ENCODE measurements around the gene BANK1.

The BANK1 gene

DNA sequence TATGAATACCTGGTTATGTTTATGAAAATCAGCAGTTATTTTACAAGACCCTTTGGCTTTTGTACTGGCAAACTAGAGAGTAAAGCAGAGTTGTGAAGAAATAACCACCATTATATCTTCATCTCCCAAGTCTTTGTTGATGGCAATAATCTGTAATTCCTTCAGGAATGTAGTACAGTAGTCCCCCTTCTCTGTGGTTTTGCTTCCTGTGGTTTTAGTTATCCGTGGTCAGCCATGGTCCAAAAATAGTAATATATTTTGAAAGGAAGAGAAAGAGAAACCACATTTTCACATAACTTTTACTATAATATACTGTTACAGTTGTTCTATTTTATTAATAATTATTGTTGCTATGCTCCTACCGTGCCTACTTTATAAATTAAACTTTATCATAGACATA lies 27.8 kb downstream of the BANK1 start:
- in situ Hi-C loops (cut with MboI; ENCODE audit: low sequenced_read_pairs), result no loop called here

DNA sequence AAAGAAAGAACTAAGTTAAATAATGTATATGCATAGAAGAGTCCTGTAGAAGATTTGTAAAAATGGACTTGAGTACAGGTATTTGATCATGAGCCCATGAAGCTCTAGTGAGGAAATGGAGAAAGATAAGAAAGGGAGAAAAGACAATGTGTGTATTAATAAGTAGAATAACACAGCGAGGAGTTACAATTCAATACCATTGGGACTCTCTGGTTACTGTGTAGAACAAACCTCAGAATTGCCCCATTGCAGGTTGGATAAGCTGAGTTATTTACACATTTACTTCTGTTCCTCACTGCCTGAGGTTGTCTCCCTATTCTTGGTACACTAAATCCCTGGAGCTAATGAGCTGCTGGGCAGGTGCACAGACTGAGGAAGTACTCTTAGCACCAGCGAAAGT lies 33.3 kb downstream of the BANK1 start:
- in situ Hi-C loops (cut with MboI; ENCODE audit: low sequenced_read_pairs), result no loop called here

DNA sequence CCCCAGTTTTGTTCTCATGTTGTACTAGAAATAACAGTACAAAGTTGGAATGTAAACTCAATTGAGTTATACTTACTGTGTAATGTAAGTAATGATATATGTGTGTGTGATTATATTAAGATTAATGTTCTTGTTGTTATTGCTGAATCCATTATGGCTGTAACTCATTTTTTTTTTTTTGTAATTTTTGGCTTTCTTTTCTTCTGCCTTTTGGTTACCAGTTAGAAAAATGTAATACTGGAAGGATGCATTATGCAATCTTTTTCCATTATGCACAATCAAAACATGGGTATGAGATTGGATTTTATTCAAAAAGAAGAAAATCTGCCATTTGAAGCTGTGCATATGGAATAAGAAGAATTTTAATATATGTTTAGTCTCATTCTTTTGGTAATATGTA lies 34.0 kb downstream of the BANK1 start:
- in situ Hi-C loops (cut with MboI; ENCODE audit: low sequenced_read_pairs), result no loop called here

DNA sequence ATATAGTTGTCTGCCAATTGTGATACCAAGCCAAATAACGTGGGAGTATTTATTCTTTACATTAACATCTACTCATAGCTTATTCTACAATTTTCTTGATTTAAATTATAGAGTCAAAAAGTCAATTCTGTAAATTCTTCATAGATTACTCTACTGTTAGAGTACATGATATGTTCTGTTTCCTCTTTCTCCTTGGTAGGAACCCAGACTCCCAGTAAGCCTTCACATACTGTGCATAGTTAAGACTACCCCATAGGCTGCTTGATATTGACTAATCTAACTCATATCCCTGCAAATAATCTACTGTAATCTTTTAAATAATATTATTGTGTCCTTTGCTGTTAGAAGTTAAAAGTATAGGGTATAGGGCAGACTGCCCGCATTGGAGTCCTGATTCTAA lies 35.4 kb downstream of the BANK1 start:
- in situ Hi-C loops (cut with MboI; ENCODE audit: low sequenced_read_pairs), result no loop called here

DNA sequence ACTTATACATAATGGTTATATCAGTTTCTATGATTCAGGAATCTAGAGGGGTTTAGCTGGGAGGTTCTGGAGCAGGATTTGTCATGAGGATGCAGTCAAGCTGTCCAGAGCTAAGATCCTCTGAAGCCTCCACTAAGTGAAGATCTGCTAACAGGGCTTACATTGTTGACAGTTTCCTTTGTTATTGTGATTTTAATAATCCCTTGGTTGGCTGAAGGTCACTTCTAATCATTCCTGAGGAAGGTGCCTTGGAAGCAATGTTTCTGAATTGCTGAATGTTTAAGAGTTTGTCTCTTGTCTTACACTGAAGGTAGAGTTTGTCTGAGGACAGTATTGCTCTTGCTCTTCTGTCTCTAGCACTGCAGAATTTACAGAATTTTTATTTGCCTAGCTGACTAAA lies 41.3 kb downstream of the BANK1 start:
- in situ Hi-C loops (cut with MboI; ENCODE audit: low sequenced_read_pairs), result no loop called here

DNA sequence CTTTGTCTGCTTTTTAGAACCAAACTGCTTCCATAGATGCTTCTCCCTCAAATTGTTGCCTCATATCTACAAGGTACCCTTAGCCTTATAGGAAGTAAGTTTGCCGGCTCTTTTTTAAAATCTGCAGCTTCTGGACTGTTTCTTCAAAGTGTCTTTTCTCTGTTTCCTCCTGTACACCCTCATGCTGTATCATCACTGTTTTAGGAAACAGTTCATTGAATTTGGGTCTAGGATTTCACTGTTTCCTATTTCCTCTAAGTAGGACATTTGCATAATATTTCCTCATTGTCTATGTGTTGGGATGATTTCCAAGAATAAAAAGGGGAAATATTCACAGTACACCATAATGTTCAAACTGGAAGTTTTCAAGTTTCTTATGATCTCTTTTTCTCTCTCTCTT lies 43.0 kb downstream of the BANK1 start:
- in situ Hi-C loops (cut with MboI; ENCODE audit: low sequenced_read_pairs), result no loop called here

DNA sequence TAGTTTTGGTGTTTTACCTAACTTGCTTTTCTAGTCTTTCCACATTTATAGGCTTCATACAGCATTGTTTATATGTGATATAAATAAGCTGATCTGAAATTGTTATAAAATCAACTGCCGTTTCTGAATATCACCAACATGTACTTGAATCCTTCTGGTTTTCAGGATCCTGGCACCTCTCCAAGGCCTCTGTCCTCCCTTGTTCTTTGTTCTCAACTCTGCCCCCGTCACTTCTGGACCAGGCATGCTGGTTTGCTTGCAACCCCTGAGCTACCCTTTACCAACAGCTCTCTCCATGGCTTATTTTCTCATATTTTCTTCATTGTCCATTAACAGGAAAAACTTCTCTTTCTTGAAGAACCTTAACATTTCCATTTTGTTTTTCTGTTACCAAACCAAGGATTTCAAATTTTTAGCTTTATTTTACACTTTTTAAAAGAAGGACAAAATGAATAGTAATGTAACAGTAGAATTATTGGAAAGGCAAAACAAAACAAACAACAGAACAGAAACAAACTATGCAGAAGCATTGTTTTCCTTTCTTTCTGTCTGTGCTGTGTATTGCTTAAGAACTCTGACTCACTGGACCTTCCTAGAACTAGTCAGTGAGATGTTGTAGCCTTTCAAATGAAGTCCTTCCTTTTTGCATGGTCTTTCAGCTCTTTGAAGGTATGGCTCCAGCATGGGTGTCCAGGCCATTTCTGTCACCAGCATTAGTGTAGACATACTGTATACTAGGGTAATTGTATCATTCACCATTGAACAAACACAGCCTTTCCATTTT lies 44.8 kb downstream of the BANK1 start:
- in situ Hi-C loops (cut with MboI; ENCODE audit: low sequenced_read_pairs), result no loop called here

DNA sequence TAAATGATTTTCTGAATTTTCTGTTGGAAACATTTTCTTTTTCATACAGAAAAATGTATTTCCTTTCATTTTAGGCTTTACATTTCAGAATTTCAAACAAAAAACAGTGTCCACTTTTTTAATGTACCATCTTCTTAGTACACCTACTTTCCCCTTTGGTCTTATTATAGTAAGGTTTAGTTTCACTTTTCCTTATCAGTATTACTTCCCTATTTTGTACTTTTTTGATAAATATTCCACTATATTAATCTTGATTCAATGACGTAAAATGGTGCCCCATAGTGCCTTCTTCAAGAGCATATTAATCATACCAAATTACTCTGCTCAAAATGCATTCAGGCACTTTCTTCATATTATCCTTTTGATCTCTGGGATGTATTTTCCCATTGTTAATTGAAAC lies 52.5 kb downstream of the BANK1 start:
- in situ Hi-C loops (cut with MboI; ENCODE audit: low sequenced_read_pairs), result no loop called here

DNA sequence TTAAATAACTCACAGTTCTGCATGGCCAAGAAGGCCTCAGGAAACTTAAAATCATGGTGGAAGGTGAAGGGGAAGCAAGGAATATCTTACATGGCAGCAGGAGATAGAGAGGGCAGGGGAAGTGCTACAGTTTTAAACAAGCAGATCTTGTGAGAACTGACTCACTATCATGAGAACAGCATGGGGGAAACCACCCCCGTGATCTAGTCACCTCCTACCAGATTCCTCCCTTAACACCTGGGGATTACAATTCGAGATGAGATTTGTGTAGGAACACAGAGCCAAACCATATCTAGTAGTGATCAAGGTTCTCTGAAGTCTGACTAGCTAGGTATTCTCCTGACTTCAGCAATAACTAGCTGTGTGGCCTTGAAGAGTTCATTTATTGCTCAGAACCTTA lies 56.0 kb downstream of the BANK1 start:
- in situ Hi-C loops (cut with MboI; ENCODE audit: low sequenced_read_pairs), result no loop called here

DNA sequence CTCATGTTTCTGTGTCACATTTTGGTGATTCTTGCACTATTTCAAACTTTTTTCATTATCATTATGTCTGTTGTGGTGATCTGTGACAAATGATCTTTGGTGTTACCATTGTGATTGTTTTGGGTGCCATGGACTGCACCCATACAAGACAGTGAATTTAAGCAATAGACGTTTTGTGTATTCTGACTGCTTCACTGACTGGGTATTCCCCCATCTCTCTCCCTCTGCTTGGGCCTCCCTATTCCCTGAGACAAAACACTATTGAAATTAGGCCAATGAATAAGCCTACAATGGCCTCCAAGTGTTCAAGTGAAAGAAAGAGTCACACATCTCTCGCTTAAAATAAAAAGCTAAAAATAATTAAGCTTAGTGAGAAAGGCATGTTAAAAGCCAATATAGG lies 60.2 kb downstream of the BANK1 start:
- in situ Hi-C loops (cut with MboI; ENCODE audit: low sequenced_read_pairs), result no loop called here

DNA sequence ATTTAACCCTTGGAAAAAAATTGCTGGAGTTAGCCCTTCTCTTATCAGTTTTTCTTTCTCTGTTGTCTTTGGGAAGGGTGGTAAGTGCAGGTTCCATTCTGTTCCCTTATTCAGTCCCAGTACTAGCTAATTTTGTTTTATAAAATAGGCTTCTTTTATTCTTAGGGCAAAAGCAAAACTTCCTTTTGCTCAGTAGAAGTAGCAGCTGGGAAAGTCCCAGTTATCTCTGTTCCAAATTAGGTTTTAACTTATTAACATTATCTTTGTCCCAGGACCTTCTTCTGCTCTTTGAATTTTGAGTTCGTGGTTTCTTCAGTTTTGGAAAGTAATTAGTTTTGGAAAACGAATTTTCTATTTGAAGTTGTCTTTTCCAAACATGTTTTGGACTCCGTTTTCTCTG lies 61.1 kb downstream of the BANK1 start:
- in situ Hi-C loops (cut with MboI; ENCODE audit: low sequenced_read_pairs), result no loop called here

DNA sequence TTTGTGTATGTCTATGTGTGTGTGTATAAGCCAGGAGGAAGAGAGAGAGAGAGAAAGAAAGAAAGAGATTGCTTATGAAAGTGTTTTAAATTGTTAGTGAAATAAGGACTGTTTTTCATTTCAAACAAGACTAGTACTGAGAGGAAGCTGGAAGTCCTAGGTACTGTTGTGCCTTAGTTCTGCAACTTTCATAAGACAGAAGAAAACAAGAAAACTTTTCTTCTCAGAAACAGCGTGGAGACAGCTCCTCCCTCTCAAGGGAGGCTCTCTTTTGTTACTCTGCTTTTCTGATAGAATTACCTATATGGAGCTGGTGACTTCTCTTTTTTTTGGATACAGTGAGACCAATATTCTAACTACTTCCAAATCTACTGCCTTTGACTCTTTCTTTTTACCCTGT lies 62.5 kb downstream of the BANK1 start:
- in situ Hi-C loops (cut with MboI; ENCODE audit: low sequenced_read_pairs), result no loop called here

DNA sequence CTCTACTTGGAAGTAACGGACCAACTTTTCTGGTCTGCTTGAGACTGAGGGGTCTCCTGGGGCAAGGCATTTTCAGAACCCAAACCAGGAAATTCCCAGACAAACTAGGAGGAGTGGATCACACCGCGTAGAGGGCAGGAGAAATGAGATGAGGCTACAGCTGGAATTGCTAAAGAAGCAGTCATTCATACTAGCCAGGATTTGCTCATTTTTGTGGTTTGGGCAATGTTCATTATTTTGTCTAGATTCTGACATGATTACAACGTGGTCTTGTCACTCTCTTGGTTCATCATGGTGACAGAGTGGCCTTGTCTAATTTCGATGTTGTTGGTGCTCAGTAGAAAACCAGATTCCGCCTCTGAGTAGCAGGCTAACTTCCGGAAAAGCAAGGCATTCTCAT lies 63.2 kb downstream of the BANK1 start:
- in situ Hi-C loops (cut with MboI; ENCODE audit: low sequenced_read_pairs), result no loop called here

DNA sequence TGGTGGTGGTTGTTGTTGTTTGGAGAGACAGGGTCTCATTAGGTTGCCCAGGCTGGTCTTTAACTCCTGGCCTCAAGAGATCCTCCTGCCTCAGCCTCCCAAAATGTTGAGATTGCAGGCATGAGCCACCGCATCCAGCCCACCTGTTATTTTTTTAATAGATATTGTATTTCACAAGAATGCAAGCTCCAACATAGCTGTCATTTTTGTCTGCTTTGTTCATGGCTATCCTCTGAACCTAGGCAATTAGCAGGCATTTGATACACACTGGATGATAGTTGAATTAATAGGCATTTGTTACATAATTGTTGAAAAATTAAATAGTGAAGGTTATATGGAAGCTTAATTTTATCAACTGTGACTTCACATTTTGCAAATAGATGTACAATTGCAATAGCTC lies 64.7 kb downstream of the BANK1 start:
- in situ Hi-C loops (cut with MboI; ENCODE audit: low sequenced_read_pairs), result no loop called here

DNA sequence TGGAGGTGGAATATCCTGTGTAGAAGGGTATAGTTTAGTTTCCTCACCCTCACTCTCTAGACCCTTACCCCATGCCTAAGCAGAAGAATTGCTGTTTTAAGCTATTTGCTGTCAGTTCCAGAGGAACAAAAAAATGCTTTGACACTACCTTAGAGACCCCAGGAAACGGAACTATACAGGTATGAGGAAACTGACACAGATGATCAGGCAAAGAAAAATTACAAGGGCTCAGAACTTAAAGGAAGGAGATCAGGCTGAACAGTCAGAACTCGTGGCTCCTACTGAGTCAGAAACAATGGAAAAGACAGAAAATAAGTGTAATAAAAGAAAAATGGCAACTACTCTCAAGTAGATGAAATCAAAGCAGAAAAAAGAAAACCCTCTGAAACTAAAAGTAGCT lies 65.6 kb downstream of the BANK1 start:
- in situ Hi-C loops (cut with MboI; ENCODE audit: low sequenced_read_pairs), result no loop called here

DNA sequence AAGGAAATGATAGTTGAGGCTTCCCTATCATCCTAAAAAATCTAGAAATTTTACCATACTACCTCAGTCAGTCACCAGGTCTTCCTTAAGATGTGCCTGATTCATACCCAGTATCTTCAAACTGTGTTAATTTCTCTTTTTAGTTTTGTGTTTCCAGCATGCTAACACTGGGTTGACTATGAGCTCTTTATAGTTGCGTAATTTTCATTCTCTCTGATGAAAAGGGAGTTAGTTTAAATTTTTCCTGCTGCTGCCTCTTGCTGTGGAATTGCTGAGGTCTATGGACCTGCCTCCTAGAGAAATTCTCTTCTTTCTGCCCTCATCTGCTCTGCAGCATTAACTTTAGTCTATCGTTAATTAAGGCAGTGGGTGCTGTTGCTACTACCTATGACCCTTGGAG lies 66.6 kb downstream of the BANK1 start:
- in situ Hi-C loops (cut with MboI; ENCODE audit: low sequenced_read_pairs), result no loop called here

DNA sequence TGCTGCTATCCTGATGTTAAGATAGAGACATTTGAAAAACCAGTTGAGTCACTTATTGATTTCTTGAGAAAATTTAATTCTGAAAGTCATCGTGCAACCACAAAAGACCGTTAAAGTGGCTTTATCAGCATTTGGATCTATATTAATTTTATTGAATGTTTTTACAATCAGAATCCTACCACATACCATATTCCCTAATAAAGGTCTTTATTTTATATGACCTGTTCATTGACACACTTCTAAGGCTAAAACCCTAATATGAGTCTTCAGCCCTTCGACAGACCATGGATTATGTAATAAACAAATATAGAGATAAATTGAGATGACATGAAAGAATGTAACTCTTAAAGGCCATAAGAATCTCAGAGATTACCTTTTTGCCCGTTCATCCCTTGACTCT lies 68.1 kb downstream of the BANK1 start:
- in situ Hi-C loops (cut with MboI; ENCODE audit: low sequenced_read_pairs), result no loop called here

DNA sequence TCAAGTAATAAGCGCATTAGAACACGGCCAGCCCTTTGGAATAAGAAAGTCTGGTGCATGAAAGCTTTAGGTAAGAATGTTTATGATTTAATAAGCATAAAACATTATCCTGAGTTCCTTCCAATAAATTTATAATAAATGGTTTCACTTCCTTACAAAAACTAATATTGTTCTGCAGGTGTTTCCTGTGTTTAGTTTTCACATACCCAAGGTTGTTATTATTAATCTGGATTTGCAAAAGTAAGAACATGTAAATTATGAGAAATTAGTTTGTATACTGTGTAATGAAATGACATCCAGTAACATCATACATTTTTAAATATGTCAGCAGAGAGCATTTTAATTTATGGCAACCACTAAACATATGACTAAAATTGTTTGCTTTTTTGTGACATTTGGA lies 72.1 kb downstream of the BANK1 start:
- in situ Hi-C loops (cut with MboI; ENCODE audit: low sequenced_read_pairs), result no loop called here

DNA sequence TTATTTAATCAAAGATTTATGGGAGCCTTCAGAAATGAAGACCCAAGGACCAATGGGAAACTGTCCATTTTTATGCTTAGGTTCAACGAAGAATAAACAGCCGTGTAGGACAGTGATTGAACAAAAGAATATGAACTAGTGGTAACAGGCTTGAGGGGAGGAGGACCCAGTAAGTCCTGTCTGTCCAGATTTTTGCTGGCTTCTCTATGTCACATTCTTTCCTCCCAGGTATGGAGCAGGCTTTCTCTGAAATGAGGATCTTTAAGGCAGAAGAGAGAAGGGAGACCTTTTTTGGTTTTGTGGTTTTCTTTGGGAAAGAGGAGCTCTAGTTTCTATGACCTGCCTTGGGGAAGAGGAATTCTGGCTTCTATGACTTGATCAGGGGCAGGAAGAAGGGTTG lies 74.1 kb downstream of the BANK1 start:
- in situ Hi-C loops (cut with MboI; ENCODE audit: low sequenced_read_pairs), result no loop called here

DNA sequence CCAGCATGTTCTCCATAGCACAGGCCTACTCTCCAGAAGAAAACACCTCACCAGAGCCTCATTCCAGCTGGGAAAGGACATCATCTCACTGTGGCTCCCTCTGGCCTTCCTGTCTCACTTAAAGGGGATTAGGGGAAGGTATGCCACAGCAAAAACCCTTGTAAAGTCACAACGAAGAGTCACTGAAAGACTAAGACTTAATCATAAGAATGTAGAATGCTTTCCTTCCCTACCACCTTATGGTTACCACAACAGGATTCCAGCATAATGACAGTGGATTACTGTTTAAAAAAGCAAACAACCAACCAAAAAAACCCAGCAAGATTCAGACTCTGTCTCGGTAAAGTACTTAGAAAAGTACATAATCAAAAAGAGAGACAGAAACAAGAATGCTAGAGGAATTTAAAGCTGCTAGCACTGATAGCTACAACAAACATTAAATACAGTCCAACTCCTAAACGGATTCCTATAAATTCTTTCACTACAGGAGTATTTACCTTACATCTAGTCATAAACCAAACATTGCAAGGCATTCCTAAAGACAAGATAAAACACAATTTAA lies 75.1 kb downstream of the BANK1 start:
- in situ Hi-C loops (cut with MboI; ENCODE audit: low sequenced_read_pairs), result no loop called here

DNA sequence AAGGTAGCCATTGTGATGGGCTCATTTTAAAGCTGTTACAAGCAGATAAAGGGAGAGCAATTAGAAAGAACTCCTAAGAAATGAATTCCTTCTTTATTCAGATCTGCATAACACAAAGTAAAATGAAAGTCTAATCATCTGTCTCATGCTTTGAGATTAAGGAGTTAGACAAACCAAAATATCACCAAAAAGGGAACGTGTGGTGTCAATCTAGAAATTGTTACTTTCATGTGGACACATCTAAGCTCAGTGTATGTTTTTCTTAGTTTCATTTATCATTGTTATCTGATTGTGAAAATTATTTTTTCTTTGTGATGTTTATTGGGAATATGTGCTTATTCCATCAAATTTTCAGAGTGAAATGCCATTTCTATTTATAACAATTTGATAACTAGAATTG lies 80.3 kb downstream of the BANK1 start:
- in situ Hi-C loops (cut with MboI; ENCODE audit: low sequenced_read_pairs), result no loop called here

DNA sequence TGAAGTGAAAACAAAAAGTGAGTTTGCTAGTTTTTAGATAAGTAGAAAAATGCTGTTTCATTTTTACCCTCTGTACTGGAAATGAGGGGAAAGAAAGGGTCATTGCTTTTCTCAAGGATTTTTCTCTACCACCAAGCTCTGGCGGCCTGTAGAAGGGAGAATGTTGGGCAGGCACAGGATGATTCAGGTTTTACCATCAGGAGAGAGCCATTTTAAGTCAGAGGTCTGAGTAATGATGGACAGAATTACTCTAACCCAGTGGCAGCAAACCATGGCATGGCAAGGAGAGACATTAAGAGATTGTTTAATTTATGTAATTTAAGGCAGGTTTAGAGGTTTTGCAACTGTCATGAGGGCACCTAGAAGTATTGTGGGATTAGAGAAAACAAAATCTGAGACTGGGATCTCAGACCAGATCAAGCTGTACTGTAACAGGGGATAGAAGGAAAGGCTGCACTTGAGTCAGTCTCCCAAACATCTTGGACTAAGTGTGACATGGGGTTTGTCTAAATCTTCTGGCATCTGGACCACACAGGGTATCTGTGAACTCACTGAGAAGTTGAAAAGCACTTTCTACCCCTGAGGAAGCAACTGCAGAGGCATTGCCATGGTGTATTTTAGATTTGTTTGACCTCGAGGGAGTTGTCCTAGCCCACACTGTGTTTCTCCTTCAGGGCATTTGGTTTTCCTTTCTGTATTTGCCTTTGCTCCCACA lies 81.6 kb downstream of the BANK1 start:
- in situ Hi-C loops (cut with MboI; ENCODE audit: low sequenced_read_pairs), result no loop called here

Measured in HL-60/S4 treated with phorbol 12-myristate 13-acetate at 8.2 ng/mL for 4 days and 3 days (cell line).